Right lobe of liver (tissue), 6 donors: ENCODE data around the gene SF3B1. TPM values are rescaled to one million over a fixed set of nuclear protein-coding genes. Genes with fewer than 3 reads are reported as not detected.

ENCODE experiments used
- ATAC-seq, 4 donors: fragments of 200-7000 bp; cut with Tn5 transposase; one replicate each; pipeline ENCODE4 v1.9.1; 2020; ENCODE audit warnings: mild to moderate bottlenecking in 4 of 4, moderate library complexity in 4 of 4
- DNase-seq, 3 donors: peaks; one replicate each; pipeline ENCODE4 v3.0.0-alpha.2; 2020
- H3K27ac ChIP-seq, 3 donors: fragments of 200-600 bp; one replicate each; pipeline ENCODE4 v1.8.0; 2022
- H3K27me3 ChIP-seq, 2 donors: fragments of 200-600 bp; one replicate each; pipeline ENCODE4 v1.8.0; 2022
- H3K36me3 ChIP-seq, 4 donors: fragments of 200-600 bp; sonication (generic) in 1 of 4; one replicate each; pipeline versions ENCODE4 v1.5.1 to v1.8.0; 2017 to 2022; ENCODE audit warnings: control low read depth in 1 of 4
- H3K4me1 ChIP-seq, 4 donors: fragments of 200-600 bp; sonication (generic) in 1 of 4; one replicate each; pipeline versions ENCODE4 v1.5.1 to v1.8.0; 2017 to 2022; ENCODE audit warnings: control low read depth in 1 of 4
- H3K4me3 ChIP-seq, 3 donors: fragments of 200-600 bp; one replicate each; pipeline ENCODE4 v1.8.0; 2022
- H3K9me3 ChIP-seq, 4 donors: fragments of 200-600 bp; sonication (generic) in 1 of 4; one replicate each; pipeline versions ENCODE4 v1.5.1 to v1.8.0; 2017 to 2022; ENCODE audit warnings: control low read depth in 1 of 4
- CTCF ChIP-seq, 4 donors: fragments of 200-600 bp in 3 of 4; fragments of 450-650 bp in 1 of 4; IDR thresholded peaks; one replicate each; pipeline versions ENCODE4 v1.5.1 to v1.8.0; 2016 to 2022; ENCODE audit warnings: antibody characterized with exemption in 4 of 4, mild to moderate bottlenecking in 2 of 4
- POLR2A ChIP-seq: fragments of 450-650 bp; IDR thresholded peaks from one replicate; pipeline ENCODE4 v1.6.1; 2017; ENCODE audit warnings: antibody characterized with exemption, mild to moderate bottlenecking
- WGBS: methylation state at CpG from one replicate; pipeline ENCODE4 v1.1.6; 2018; ENCODE audit warnings: low coverage, low lambda C conversion rate; ENCODE audit not compliant: insufficient coverage; ENCODE audit errors: missing lambda C conversion rate; 5-methylcytosine and 5-hydroxymethylcytosine counted together
- intact Hi-C, 2 donors: fragments of 100-400 bp; cut with DNase I; formaldehyde crosslinking; loops; one replicate each; pipeline versions ENCODE4 v1.11.2 to v1.14.1; 2022
- total RNA-seq, 6 experiments: library from RNA; depleted of rRNA in 2 of 6; stranded (reverse); fragments of >200 nt in 2 of 6; fragmentation: NEBNext Ultra II Directional in 3 of 6; extraction: Animal tissue kit (Norgen Biotek cat#: 25700) in 3 of 6; gene quantifications; one replicate each; pipeline versions ENCODE4 v1.1.0 to v1.2.4, GENCODE V29; 2016 to 2023
- donor health status: DM: no; HTN: yes; CAD: no.
- donor health status: DM: no; HTN: no; CAD: no.
- donor health status: DM: no; HTN: no; CAD: no.
- donor health status: DM: no; HTN: yes; CAD: no.
- donor health status: DM: no; HTN: yes; CAD: no.

The SF3B1 gene
- total RNA-seq, 6 experiments from 2014 or later: 74.6 to 113 (median 100) TPM

GRCh38 chr2:197369933-197370320 is 64.9 kb downstream of the SF3B1 start:
- no peaks in the 10 kb centered on the region for H3K27me3 ChIP-seq
- TF ChIP-seq POLR2A (no peak), CTCF (IDR thresholded peaks at IDR 0.05) (no peak)
- H3K4me1 ChIP-seq: no peaks in the 10 kb centered on the region
- no peak overlapping the region for H3K27ac ChIP-seq
- ATAC-seq: no peak
- H3K9me3 ChIP-seq: no peaks in the 10 kb centered on the region
- WGBS: 16% methylated on average over 3 of the region's 4 CpGs
- intact Hi-C loops: loop anchor here in 1 of 2 donors (10.0 kb wide), 1 partner anchor 355 kb away; no protein-coding TSS in a partner anchor
- no peak for DNase-seq
- H3K36me3 ChIP-seq: no peaks in the 10 kb centered on the region
- no peak overlapping the region for H3K4me3 ChIP-seq

- H3K9me3 ChIP-seq: no peaks in the 10 kb centered on the region
- no peak overlapping the region for H3K27ac ChIP-seq
- H3K36me3 ChIP-seq: no peaks in the 10 kb centered on the region
- WGBS: 40% methylated on average over 5 of the region's 5 CpGs
- no peak for TF ChIP-seq POLR2A
- no peak for ATAC-seq
- no peaks in the 10 kb centered on the region for H3K4me1 ChIP-seq
- H3K27me3 ChIP-seq: no peaks in the 10 kb centered on the region
- intact Hi-C loops: no loop called here
- no peak for DNase-seq
- no peak overlapping the region for H3K4me3 ChIP-seq
These were observed 65.4 kb downstream of the SF3B1 start for GRCh38 chr2:197369228-197369932.

DNA sequence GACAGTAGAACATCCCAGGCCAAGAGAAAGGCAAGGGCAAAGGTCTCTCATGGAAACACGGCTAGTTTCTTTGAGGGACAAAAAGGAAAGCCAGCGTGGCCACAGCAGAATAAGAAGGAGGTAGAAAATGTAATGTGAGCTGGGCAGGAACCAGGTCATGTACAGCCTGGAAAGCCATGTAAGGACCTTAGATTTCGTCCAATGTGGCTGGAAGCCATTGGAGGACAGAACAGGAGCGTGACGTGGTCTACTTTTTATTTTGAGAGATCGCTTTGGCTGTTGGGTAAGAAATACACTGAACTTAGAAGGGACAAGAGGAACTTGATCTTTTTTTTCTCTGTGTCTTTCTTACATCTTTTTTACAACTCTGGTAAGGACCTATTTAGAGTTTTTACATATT is 66.4 kb downstream of the SF3B1 start:
- no peak overlapping the region for H3K27ac ChIP-seq
- H3K27me3 ChIP-seq: no peaks in the 10 kb centered on the region
- TF ChIP-seq POLR2A: no peak
- TF ChIP-seq CTCF (IDR thresholded peaks at IDR 0.05): no peak
- intact Hi-C loops: no loop called here
- H3K4me3 ChIP-seq: no peak overlapping the region
- H3K9me3 ChIP-seq: no peaks in the 10 kb centered on the region
- H3K4me1 ChIP-seq: no peaks in the 10 kb centered on the region
- 79% methylated on average over 6 of the region's 6 CpGs for whole genome bisulfite sequencing
- DNase-seq (no peak), ATAC-seq (no peak)
- H3K36me3 ChIP-seq: no peaks in the 10 kb centered on the region

DNA sequence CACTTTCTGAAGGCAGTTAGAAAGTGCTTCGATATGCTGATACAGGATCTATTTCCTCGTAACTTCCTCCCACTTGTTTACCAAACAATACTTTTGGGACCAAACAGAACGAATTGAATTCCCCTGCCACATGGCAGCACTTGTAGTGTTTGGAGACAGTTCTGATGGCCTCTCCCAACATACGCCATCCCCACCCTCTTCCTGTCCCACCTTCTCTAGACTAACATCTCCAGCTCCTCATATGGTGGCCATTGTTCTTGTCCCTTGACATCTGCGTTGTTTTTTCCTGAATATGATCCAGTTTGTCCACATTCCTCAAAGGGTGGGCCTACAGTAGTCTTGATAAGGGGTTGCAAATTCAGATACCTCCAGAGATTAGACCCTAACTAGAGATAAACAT is 70.8 kb downstream of the SF3B1 start:
- WGBS: 66% methylated on average over 5 of the region's 5 CpGs

GRCh38 chr2:197360744-197361156 is 74.1 kb downstream of the SF3B1 start:
- ATAC-seq (no peak), DNase-seq (no peak)
- TF ChIP-seq POLR2A: no peak
- TF ChIP-seq CTCF (IDR thresholded peaks at IDR 0.05): no peak
- no peak overlapping the region for H3K4me3 ChIP-seq
- H3K27ac ChIP-seq: no peak overlapping the region
- H3K27me3 ChIP-seq: no peaks in the 10 kb centered on the region
- H3K4me1 ChIP-seq: no peaks in the 10 kb centered on the region
- H3K9me3 ChIP-seq: no peaks in the 10 kb centered on the region
- no peaks in the 10 kb centered on the region for H3K36me3 ChIP-seq
- intact Hi-C loops: no loop called here

More for the DNA sequence above, 70.8 kb downstream of the SF3B1 start:
- DNase-seq: no peak
- Histone ChIP-seq H3K9me3 (no peaks in the 10 kb centered on the region), H3K4me1 (no peaks in the 10 kb centered on the region), H3K4me3 (no peak overlapping the region), H3K27ac (no peak overlapping the region), H3K27me3 (no peaks in the 10 kb centered on the region), H3K36me3 (no peaks in the 10 kb centered on the region)
- TF ChIP-seq CTCF (IDR thresholded peaks at IDR 0.05) (no peak), POLR2A (no peak)
- no peak for ATAC-seq
- intact Hi-C loops: no loop called here
